Spleen (tissue), 11 donors: ENCODE data around the gene SH3RF1. TPM values are rescaled to one million over a fixed set of nuclear protein-coding genes. Genes with fewer than 3 reads are reported as not detected.

Experiments
- DNase-seq: peaks from one replicate; pipeline ENCODE4 v3.0.0-alpha.2; 2020
- H3K27ac ChIP-seq, 8 donors: fragments of 200-600 bp; sonication (generic) in 7 of 8; 1 replicate in 4 of 8; 2 replicates in 4 of 8; pipeline versions ENCODE4 v1.5.0 to v1.8.0; 2016 to 2021; ENCODE audit warnings: inconsistent platforms in 4 of 8, mild to moderate bottlenecking in 4 of 8, moderate library complexity in 1 of 8
- H3K27me3 ChIP-seq, 7 donors: fragments of 200-600 bp; sonication (generic) in 6 of 7; replicated peaks in 1 of 7; 1 replicate in 4 of 7; 2 replicates in 3 of 7; pipeline versions ENCODE4 v1.5.0 to v1.8.0; 2016 to 2021; ENCODE audit warnings: inconsistent platforms in 3 of 7, mild to moderate bottlenecking in 1 of 7
- H3K36me3 ChIP-seq, 6 donors: fragments of 200-600 bp; sonication (generic) in 5 of 6; 1 replicate in 4 of 6; 2 replicates in 2 of 6; pipeline versions ENCODE4 v1.5.0 to v1.8.0; 2016 to 2021; ENCODE audit warnings: inconsistent platforms in 2 of 6
- H3K4me1 ChIP-seq, 6 donors: fragments of 200-600 bp; sonication (generic) in 5 of 6; 1 replicate in 3 of 6; 2 replicates in 3 of 6; pipeline versions ENCODE4 v1.5.0 to v1.8.0; 2016 to 2021; ENCODE audit warnings: inconsistent platforms in 3 of 6
- H3K4me3 ChIP-seq, 8 donors: fragments of 200-600 bp; sonication (generic) in 7 of 8; 1 replicate in 4 of 8; 2 replicates in 4 of 8; pipeline versions ENCODE4 v1.5.0 to v1.8.0; 2016 to 2021; ENCODE audit warnings: inconsistent platforms in 4 of 8, mild to moderate bottlenecking in 4 of 8, moderate library complexity in 2 of 8
- H3K9me3 ChIP-seq, 8 donors: fragments of 200-600 bp; sonication (generic) in 7 of 8; 1 replicate in 4 of 8; 2 replicates in 4 of 8; pipeline versions ENCODE4 v1.5.0 to v1.8.0; 2016 to 2021; ENCODE audit warnings: inconsistent platforms in 4 of 8
- POLR2A ChIP-seq, 3 donors: fragments of 450-650 bp; IDR thresholded peaks; one replicate each; pipeline ENCODE4 v1.5.1; 2017; ENCODE audit warnings: antibody characterized with exemption in 3 of 3, mild to moderate bottlenecking in 1 of 3
- POLR2AphosphoS5 ChIP-seq, 3 donors: sonication (generic); formaldehyde crosslinking; IDR thresholded peaks; one replicate each; pipeline ENCODE4 v1.5.1; 2017; ENCODE audit warnings: antibody characterized with exemption in 3 of 3
- WGBS, 5 donors: extraction: QIAGEN DNeasy Blood & Tissue Kit in 3 of 5; methylation state at CpG; one replicate each; pipeline versions ENCODE4 v1.1.5 to v1.1.7; 2013 to 2018; 5-methylcytosine and 5-hydroxymethylcytosine counted together
- intact Hi-C: fragments of 100-400 bp; cut with DNase I; formaldehyde crosslinking; loops from one replicate; pipeline ENCODE4 v1.15.0; 2023; ENCODE audit warnings: low total_unique reads
- polyA plus RNA-seq, 3 donors: library from polyadenylated mRNA; stranded (reverse); fragments of 200-250 nt; gene quantifications; one replicate each; pipeline ENCODE4 v1.2.1, GENCODE V29; 2013
- total RNA-seq, 7 donors: library from RNA; depleted of rRNA in 3 of 7; stranded (reverse); fragments of >200 nt in 3 of 7; fragmentation: NEBNext Ultra II Directional in 4 of 7; extraction: Animal tissue kit (Norgen Biotek cat#: 25700) in 4 of 7; gene quantifications; one replicate each; pipeline versions ENCODE4 v1.1.0 to v1.2.1, GENCODE V29; 2016 to 2021
- TF ChIP-seq, protein P1 (sequence below), 11 experiments: fragments of 200-600 bp in 7 of 11; fragments of 450-650 bp in 4 of 11; sonication (generic) in 4 of 11; IDR thresholded peaks in 8 of 11; conservative IDR thresholded peaks in 3 of 11; 1 replicate in 7 of 11; 2 replicates in 4 of 11; pipeline versions ENCODE4 v1.4.0 to v1.8.0; 2016 to 2021; ENCODE audit warnings: antibody characterized with exemption in 11 of 11, inconsistent platforms in 4 of 11, mild to moderate bottlenecking in 1 of 11
- donor health status: healthy with polysubstance abuse.
- donor health status: DM: no; HTN: no; CAD: no; lungs with moderate emphysema.
- donor health status: DM: no; HTN: no; CAD: no.
- donor health status: Bipolar disorder and iron deficiency.
- donor health status: healthy.
- donor health status: DM: no; HTN: no; CAD: no.
- donor health status: DM: yes; HTN: yes; CAD: no.

The SH3RF1 gene
- total and polyA plus RNA-seq, 10 donors, result 1.1 to 18.6 (median 10.0) TPM

DNA sequence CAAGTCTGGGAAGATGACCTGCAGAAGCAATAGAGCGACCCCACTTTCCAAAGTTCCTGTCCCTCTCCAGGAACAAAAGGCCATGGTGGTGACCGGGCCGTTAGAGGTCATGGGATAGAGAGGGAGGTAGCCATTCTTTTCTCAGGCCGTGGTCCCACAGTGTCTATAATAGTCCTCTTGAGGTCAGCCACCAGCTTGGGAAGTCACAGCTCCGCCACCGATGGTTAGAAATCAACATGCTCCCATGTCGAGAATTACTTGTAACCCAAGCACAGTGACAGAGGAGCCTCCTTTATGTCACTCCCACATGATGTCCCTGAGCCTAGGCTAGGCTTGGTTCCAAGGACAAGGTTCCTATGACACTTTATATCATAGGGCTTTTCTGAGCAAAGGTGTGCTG is 212.4 kb downstream of the SH3RF1 start:
- Histone ChIP-seq H3K36me3 (no peaks in the 10 kb centered on the region), H3K27ac (no peak overlapping the region), H3K27me3 (no peaks in the 10 kb centered on the region), H3K4me1 (peaks cover 0 to 3% (median 0%) of the 10 kb centered on the region in 6 donors), H3K9me3 (no peaks in the 10 kb centered on the region), H3K4me3 (no peak overlapping the region)
- TF ChIP-seq POLR2A (IDR thresholded peaks at IDR 0.05), result no peak
- DNase-seq, result no peak
- 68 to 77% (median 74%) methylated on average over 7 of the region's 7 CpGs for WGBS, 5 donors
- intact Hi-C loops, result no loop called here

DNA sequence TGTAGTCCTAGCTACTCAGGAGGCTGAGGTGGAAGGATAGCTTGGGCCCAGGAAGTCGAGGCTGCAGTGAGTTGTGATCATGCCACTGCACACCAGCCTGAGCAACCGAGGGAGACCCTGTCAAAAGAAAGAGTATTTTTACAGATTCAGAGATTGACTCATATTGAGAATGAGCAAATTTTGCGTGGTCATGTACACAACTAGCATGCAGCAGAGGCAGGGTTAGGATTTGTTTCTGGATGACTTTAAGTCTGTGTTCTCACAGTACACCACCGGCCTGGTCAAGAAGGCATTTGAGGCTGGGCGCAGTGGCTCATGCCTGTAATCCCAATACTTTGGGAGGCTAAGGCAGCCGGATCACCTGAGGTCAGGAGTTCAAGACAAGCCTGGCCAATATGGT is 215.9 kb downstream of the SH3RF1 start:
- H3K36me3 ChIP-seq, result no peaks in the 10 kb centered on the region
- intact Hi-C loops, result no loop called here
- H3K27ac ChIP-seq, result no peak overlapping the region
- no peak for TF ChIP-seq POLR2AphosphoS5 (IDR thresholded peaks at IDR 0.05)
- WGBS, 5 donors, result 70 to 85% (median 83%) methylated on average over 6 of the region's 6 CpGs
- H3K27me3 ChIP-seq, result no peaks in the 10 kb centered on the region
- H3K4me1 ChIP-seq, result no peaks in the 10 kb centered on the region
- no peaks in the 10 kb centered on the region for H3K9me3 ChIP-seq
- DNase-seq, result no peak
- no peak overlapping the region for H3K4me3 ChIP-seq

DNA sequence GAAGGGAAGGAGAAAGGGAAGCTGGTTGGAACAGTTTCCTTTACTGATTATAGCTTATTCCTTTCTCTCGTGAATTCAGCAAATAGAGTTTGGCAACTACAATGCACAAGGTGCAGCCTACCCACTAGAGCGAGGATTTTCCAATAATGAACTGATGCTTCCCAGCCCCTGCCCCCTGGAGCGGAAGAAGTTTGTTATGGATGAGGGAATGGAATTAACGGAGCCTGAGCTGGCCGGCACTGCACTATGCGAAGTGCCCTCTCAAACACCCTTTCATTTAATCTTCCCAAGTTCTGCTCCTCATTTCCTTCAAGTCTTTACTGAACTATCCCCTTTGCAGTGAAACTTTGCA is 218.2 kb downstream of the SH3RF1 start:
- TF ChIP-seq, protein P1, sequence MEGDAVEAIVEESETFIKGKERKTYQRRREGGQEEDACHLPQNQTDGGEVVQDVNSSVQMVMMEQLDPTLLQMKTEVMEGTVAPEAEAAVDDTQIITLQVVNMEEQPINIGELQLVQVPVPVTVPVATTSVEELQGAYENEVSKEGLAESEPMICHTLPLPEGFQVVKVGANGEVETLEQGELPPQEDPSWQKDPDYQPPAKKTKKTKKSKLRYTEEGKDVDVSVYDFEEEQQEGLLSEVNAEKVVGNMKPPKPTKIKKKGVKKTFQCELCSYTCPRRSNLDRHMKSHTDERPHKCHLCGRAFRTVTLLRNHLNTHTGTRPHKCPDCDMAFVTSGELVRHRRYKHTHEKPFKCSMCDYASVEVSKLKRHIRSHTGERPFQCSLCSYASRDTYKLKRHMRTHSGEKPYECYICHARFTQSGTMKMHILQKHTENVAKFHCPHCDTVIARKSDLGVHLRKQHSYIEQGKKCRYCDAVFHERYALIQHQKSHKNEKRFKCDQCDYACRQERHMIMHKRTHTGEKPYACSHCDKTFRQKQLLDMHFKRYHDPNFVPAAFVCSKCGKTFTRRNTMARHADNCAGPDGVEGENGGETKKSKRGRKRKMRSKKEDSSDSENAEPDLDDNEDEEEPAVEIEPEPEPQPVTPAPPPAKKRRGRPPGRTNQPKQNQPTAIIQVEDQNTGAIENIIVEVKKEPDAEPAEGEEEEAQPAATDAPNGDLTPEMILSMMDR (IDR thresholded peaks at IDR 0.05 in 8 of 11, conservative IDR thresholded peaks at IDR 0.05 in 3 of 11), result no peak
- TF ChIP-seq POLR2AphosphoS5 (IDR thresholded peaks at IDR 0.05) (no peak), POLR2A (IDR thresholded peaks at IDR 0.05) (no peak)
- WGBS, 5 donors, result 88 to 94% (median 90%) methylated on average over 6 of the region's 6 CpGs
- H3K9me3 ChIP-seq, result no peaks in the 10 kb centered on the region
- no peak for DNase-seq
- H3K4me1 ChIP-seq, result no peaks in the 10 kb centered on the region
- no peaks in the 10 kb centered on the region for H3K27me3 ChIP-seq
- no peak overlapping the region for H3K27ac ChIP-seq
- H3K4me3 ChIP-seq, result no peak overlapping the region
- intact Hi-C loops, result no loop called here
- H3K36me3 ChIP-seq, result no peaks in the 10 kb centered on the region

DNA sequence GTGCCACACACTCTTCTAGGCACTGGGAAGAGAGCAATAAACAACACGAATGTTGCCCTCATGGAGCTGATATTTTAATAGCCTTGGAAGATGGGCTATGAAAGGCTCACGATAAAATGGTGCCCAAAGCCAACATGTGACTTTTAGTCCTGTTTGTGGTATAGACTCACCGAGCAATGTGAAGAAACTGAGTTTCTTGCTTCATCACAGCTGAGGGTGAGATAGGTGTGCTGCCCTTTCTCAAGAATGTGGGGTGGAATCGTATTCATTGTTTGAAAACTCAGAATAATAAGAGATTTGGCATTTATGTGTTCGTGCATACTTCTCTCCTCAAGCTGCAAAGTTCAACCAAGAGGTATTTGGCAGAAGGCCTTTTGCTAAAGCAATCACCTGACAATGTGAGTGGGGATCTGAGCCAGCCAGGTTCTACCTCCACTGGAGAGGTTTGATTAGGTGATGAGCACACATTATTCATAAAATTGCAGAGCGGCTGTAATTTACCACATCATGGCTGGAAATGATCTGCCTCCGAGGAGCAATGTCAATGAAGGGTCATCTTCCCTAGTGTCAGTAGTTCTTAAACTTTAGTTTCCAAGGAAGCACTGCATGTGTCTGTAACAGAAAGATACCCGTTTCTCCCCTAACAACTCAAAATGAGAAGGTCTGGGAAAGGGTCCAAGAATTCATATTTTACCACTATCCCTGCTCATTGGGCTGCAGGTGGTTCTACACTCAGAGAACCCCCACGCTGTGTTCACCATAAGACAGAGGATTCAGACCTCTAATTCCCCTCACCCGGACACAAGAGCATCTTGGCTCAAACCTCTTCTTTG is 218.8 kb downstream of the SH3RF1 start:
- Histone ChIP-seq H3K36me3 (no peaks in the 10 kb centered on the region), H3K27me3 (no peaks in the 10 kb centered on the region), H3K4me3 (no peak overlapping the region), H3K4me1 (no peaks in the 10 kb centered on the region), H3K9me3 (no peaks in the 10 kb centered on the region), H3K27ac (no peak overlapping the region)
- no peak for DNase-seq
- TF ChIP-seq, protein P1 (IDR thresholded peaks at IDR 0.05 in 8 of 11, conservative IDR thresholded peaks at IDR 0.05 in 3 of 11), result no peak
- no peak for TF ChIP-seq POLR2A (IDR thresholded peaks at IDR 0.05)
- no peak for TF ChIP-seq POLR2AphosphoS5 (IDR thresholded peaks at IDR 0.05)
- intact Hi-C loops, result no loop called here
- WGBS, 5 donors, result 84 to 91% (median 85%) methylated on average over 10 of the region's 10 CpGs

DNA sequence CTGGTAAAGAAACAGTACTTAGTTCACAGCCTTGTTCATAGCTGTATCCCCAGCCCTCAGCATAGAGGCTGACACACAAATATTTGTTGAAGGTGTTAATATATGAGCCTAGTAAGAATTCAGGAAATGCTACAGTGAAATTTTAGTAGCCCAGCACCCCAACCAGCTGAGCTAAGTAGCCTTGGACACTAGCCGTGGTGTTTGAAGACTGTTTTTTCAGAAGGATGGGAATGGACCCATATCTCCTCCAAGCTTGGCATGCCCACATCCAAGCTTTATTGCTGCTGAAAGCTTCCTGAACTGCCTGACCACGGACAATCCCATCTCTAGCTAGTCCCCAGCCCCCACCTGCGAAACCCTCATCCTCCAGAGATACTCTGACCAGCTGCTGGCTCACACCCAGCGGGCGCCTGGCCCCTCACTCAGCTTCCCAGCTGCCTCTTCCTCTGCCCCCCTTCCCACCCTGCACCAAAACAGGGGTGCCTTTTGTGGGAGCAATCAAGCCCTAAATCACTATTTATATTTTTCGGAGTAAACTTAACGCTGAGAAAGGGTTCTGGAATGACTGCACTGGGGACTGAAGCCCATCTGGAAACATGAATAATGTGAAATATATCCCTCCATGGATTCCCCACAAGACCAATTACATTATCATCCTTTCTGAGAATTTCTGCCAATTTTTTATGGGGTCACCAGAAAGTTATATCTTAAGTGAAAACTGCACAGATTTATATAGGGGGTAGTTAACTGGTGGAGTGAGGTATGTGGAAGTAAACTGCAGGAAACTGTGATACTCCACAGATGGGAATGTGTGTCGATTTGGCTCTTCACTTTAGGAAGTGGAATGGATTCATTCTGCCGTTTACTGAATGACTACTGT is 219.6 kb downstream of the SH3RF1 start:
- intact Hi-C loops, result no loop called here
- H3K36me3 ChIP-seq, result no peaks in the 10 kb centered on the region
- TF ChIP-seq, protein P1 (IDR thresholded peaks at IDR 0.05 in 8 of 11, conservative IDR thresholded peaks at IDR 0.05 in 3 of 11), result no peak
- TF ChIP-seq POLR2AphosphoS5 (IDR thresholded peaks at IDR 0.05) (no peak), POLR2A (IDR thresholded peaks at IDR 0.05) (no peak)
- H3K27ac ChIP-seq, result no peak overlapping the region
- H3K4me1 ChIP-seq, result no peaks in the 10 kb centered on the region
- 85 to 89% (median 87%) methylated on average over 9 of the region's 9 CpGs for WGBS, 5 donors
- H3K4me3 ChIP-seq, result no peak overlapping the region
- DNase-seq, result no peak
- H3K27me3 ChIP-seq, result no peaks in the 10 kb centered on the region
- H3K9me3 ChIP-seq, result no peaks in the 10 kb centered on the region
